K562 (cell line): ENCODE measurements around the gene GMNN. TPM values are rescaled to one million over a fixed set of nuclear protein-coding genes. Genes with fewer than 3 reads are reported as not detected.

ENCODE experiments used
- ADNP ChIP-seq: fragments of 200-800 bp; sonication (Bioruptor generic); IDR thresholded peaks from 2 replicates; pipeline ENCODE4 v1.6.1; 2016; ENCODE audit warnings: missing genetic modification characterization, missing compliant biosample characterization
- AFF4 ChIP-seq: sonication (generic); formaldehyde crosslinking; IDR thresholded peaks from 2 replicates; pipeline ENCODE4 v1.8.0; 2023; ENCODE audit warnings: mild to moderate bottlenecking, missing genetic modification reagents
- E4F1 ChIP-seq: fragments of 250-450 bp; sonication (Bioruptor Pico); IDR thresholded peaks from 2 replicates; pipeline ENCODE4 v1.5.0; 2021; ENCODE audit warnings: mild to moderate bottlenecking, borderline replicate concordance
- ELF4 ChIP-seq: fragments of 450-650 bp; formaldehyde crosslinking; IDR thresholded peaks from 2 replicates; pipeline ENCODE4 v1.4.0; 2022; ENCODE audit warnings: missing genetic modification characterization
- ELK3 ChIP-seq: fragments of 450-650 bp; formaldehyde crosslinking; IDR thresholded peaks from 2 replicates; pipeline ENCODE4 v1.4.0; 2020; ENCODE audit warnings: mild to moderate bottlenecking
- MCM2 ChIP-seq: fragments of 450-650 bp; IDR thresholded peaks from 2 replicates; pipeline ENCODE4 v1.6.1; 2017; ENCODE audit warnings: low read depth, mild to moderate bottlenecking
- MCM5 ChIP-seq: fragments of 450-650 bp; IDR thresholded peaks from 2 replicates; pipeline ENCODE4 v1.6.1; 2016; ENCODE audit warnings: low read depth
- NFYB ChIP-seq: IDR thresholded peaks from 2 replicates; pipeline ENCODE4 v1.6.1; 2011; ENCODE audit warnings: mild to moderate bottlenecking, moderate library complexity; ENCODE audit not compliant: insufficient read length; ENCODE audit errors: extremely low read depth
- PBX2 ChIP-seq, 2 experiments: IDR thresholded peaks in 1 of 2; conservative IDR thresholded peaks in 1 of 2; 2 replicates each; pipeline ENCODE4 v1.6.1; 2016; ENCODE audit warnings: low read depth in 2 of 2, mild to moderate bottlenecking in 1 of 2, missing compliant biosample characterization in 1 of 2, missing genetic modification characterization in 1 of 2, moderate library complexity in 1 of 2
- PHB ChIP-seq: fragments of 250-450 bp; sonication (Bioruptor Pico); IDR thresholded peaks from 2 replicates; pipeline ENCODE4 v1.5.0; 2021
- POLR2G ChIP-seq: fragments of 200-400 bp; formaldehyde crosslinking; IDR thresholded peaks from 2 replicates; pipeline ENCODE4 v1.6.1; 2017; ENCODE audit warnings: low read depth, mild to moderate bottlenecking, antibody characterized with exemption, low read length, moderate library complexity
- RAD51 ChIP-seq: fragments of 450-650 bp; IDR thresholded peaks from 2 replicates; pipeline ENCODE4 v1.7.1; 2016; ENCODE audit warnings: low read depth, mild to moderate bottlenecking, borderline replicate concordance
- RB1 ChIP-seq: fragments of 450-650 bp; IDR thresholded peaks from 2 replicates; pipeline ENCODE4 v1.6.1; 2017; ENCODE audit warnings: low read depth, mild to moderate bottlenecking
- RFX1 ChIP-seq: fragments of 450-650 bp; IDR thresholded peaks from 2 replicates; pipeline ENCODE4 v1.6.1; 2016; ENCODE audit warnings: mild to moderate bottlenecking, moderate library complexity
- SMARCB1 ChIP-seq: IDR thresholded peaks from 2 replicates; pipeline ENCODE4 v1.6.1; 2011; ENCODE audit warnings: improper control_type of control experiment, low read depth; ENCODE audit not compliant: insufficient read length
- TAF15 ChIP-seq: fragments of 200-400 bp; formaldehyde crosslinking; IDR thresholded peaks from 2 replicates; pipeline ENCODE4 v1.6.1; 2017; ENCODE audit warnings: mild to moderate bottlenecking, low read depth, low read length, moderate library complexity
- ZC3H8 ChIP-seq: fragments of 450-650 bp; IDR thresholded peaks from 2 replicates; pipeline ENCODE4 v1.6.1; 2017
- ZNF121 ChIP-seq: sonication (generic); formaldehyde crosslinking; conservative IDR thresholded peaks from 2 replicates; pipeline ENCODE4 v1.8.0; 2022; ENCODE audit warnings: missing genetic modification reagents
- polyA plus RNA-seq, 8 experiments: library from polyadenylated mRNA; depleted of rRNA in 4 of 8; stranded (reverse) in 5 of 8; unstranded in 3 of 8; fragments of >200 nt; fragmentation: Nextera tagmentation in 2 of 8; fragmentation: Illumina TruSeq in 1 of 8; extraction: Ambion mirVana in 2 of 8; extraction: Trizol in 1 of 8; gene quantifications; 2 replicates each; pipeline versions ENCODE4 v1.2.1 to v1.2.3, GENCODE V29; 2011 to 2014; ENCODE audit warnings: inconsistent platforms in 1 of 8, missing spikeins in 1 of 8
- total RNA-seq, 7 experiments: library from RNA; depleted of rRNA in 6 of 7; stranded (reverse); fragments of >200 nt in 6 of 7; fragmentation: Illumina TruSeq in 2 of 7; extraction: Trizol in 2 of 7; gene quantifications; 2 replicates each; pipeline versions ENCODE4 v1.2.1 to v1.2.3, GENCODE V29; 2011 to 2021; ENCODE audit warnings: low replicate concordance in 1 of 7

The GMNN gene
- total and polyA plus RNA-seq, 9 of the 15 experiments (the other 6 are each of a cell fraction or from before 2014, with no cell fraction given), result 144 to 370 (median 210) TPM

GRCh38 chr6:24774696-24775519, at the start of gene GMNN (continued):
- TF ChIP-seq ELK3 (CRISPR knock-in tag), result no peak
- no peak for TF ChIP-seq TAF15
- no peak for TF ChIP-seq SMARCB1
- no peak for TF ChIP-seq ADNP (tag)
- TF ChIP-seq MCM5, result no peak
- TF ChIP-seq RAD51, result peak; percentile 98
- peak; percentile 97 for TF ChIP-seq POLR2G
- TF ChIP-seq ZNF121 (CRISPR knock-in tag), result no peak
- peak; percentile 84; the same call in 1 of the 2 replicates for TF ChIP-seq PHB
- no peak for TF ChIP-seq MCM2
- TF ChIP-seq ELF4 (CRISPR knock-in tag), result peak; percentile 26; the same call in 1 of the 2 replicates
- no peak for TF ChIP-seq E4F1 (CRISPR knock-in tag)
- TF ChIP-seq RB1, result peak; percentile 100
- no peak for TF ChIP-seq RFX1
- TF ChIP-seq ZC3H8, result no peak
- TF ChIP-seq AFF4 (CRISPR knock-in tag), result peak; percentile 55; the same call in 1 of the 2 replicates
- peak; percentile 71 for TF ChIP-seq NFYB
- no peak for TF ChIP-seq PBX2 (CRISPR knock-in tag; IDR thresholded peaks at IDR 0.05; ENCODE audit: low read depth)
- no peak for TF ChIP-seq PBX2 (tag; conservative IDR thresholded peaks at IDR 0.05; ENCODE audit: low read depth)
